ENCODE results near the gene SMC6.

Gene SMC6

GRCh38 chr2:17729880-17730279 lies 23.7 kb downstream of the SMC6 start:
- no peak for TF ChIP-seq POLR2AphosphoS5 (IDR thresholded peaks at IDR 0.05; ENCODE audit: low read depth, low read length)
- no peak for TF ChIP-seq SIN3A (IDR thresholded peaks at IDR 0.05; ENCODE audit: borderline replicate concordance, insufficient read depth, low read length)
- TF ChIP-seq REST (IDR thresholded peaks at IDR 0.05; ENCODE audit: insufficient read depth in 1 of 2, low read depth in 2 of 2, low read length in 2 of 2), result no peak
- TF ChIP-seq FOXP2 (optimal IDR thresholded peaks at IDR 0.05; ENCODE audit: borderline replicate concordance, extremely low read depth, extremely low read length, insufficient read depth), result no peak
- no peak for TF ChIP-seq TAF1 (IDR thresholded peaks at IDR 0.05; ENCODE audit: borderline replicate concordance, insufficient read depth, low read length)

DNA sequence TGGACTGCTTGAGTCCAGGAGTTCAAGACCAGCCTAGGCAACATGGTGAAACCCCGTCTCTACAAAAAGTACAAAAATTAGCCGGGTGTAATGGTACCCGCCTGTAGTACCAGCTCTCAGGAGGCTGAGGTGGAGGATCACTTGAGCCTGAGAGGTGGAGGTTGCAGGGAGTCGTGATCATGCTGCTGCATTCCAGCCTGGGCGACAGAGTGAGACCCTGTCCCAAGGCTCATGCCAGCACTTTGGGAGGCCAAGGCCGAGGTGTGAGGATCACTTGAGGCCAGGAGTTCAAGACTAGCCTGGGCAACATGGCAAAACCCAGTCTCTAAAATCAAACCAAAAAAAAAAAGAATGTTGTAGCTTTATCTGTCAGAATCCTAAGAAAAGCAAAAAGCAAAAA lies 25.4 kb downstream of the SMC6 start:
- TF ChIP-seq REST (IDR thresholded peaks at IDR 0.05; ENCODE audit: insufficient read depth in 1 of 2, low read depth in 2 of 2, low read length in 2 of 2) (no peak), TAF1 (IDR thresholded peaks at IDR 0.05; ENCODE audit: borderline replicate concordance, insufficient read depth, low read length) (no peak), SIN3A (IDR thresholded peaks at IDR 0.05; ENCODE audit: borderline replicate concordance, insufficient read depth, low read length) (no peak), FOXP2 (optimal IDR thresholded peaks at IDR 0.05; ENCODE audit: borderline replicate concordance, extremely low read depth, extremely low read length, insufficient read depth) (no peak), POLR2AphosphoS5 (IDR thresholded peaks at IDR 0.05; ENCODE audit: low read depth, low read length) (no peak)

DNA sequence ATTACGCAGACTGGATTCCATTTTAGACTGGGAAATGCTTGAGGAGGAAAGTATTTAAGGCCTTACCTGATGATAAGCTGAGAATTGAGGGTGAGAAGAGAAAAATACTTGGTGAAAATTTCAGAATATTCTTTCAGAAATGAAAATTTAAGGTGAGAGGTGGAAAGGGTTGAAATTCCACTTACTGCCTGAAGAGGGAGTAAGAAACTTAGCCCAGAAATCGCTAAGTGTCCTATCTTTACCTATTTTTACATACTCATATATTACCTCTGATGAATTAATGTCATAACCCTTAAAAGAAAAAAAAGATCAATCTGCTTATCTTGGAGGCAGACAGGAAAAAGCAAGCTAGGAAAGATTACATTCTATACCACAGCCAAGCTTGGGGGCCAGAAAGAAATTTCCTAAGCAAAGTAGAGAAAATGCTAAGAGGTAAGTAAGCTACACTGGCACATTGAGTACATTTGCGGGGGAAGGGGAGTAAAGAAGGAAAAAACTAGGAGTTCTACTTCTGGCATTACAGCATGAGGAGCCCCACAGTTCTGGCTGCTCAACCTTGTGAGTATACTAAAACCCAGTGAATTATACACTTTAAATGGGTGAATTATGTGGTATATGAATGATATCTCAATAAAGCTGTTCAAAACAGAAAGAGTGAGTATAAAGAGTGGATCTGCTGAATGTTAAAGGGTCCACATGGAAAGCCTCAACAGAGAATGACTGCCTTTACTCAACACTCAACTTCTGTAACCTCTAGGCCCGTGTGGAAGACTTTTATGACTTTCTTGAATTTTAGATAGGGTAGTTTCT lies 33.8 kb downstream of the SMC6 start:
- TF ChIP-seq TAF1 (IDR thresholded peaks at IDR 0.05; ENCODE audit: borderline replicate concordance, insufficient read depth, low read length) (no peak), FOXP2 (optimal IDR thresholded peaks at IDR 0.05; ENCODE audit: borderline replicate concordance, extremely low read depth, extremely low read length, insufficient read depth) (no peak), REST (IDR thresholded peaks at IDR 0.05; ENCODE audit: insufficient read depth in 1 of 2, low read depth in 2 of 2, low read length in 2 of 2) (no peak), SIN3A (IDR thresholded peaks at IDR 0.05; ENCODE audit: borderline replicate concordance, insufficient read depth, low read length) (no peak), POLR2AphosphoS5 (IDR thresholded peaks at IDR 0.05; ENCODE audit: low read depth, low read length) (no peak)

DNA sequence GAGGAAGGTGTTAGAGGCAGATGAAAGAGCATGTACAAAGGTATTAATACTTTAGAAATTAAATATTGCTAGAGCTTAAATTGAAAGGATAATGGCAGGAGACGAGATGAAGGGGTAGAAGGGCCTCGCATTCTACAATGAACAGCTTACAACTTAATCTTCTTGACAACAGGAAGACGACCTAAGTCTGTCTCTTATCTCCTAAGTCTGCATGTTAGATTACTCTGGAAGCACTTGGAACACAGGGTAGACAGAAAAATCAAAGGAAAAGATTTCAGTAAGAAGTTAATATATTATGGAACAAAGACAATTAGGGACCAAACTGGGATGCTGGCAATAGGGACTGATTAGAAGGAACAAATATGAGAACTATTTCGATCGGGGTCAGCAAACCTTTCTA lies 34.9 kb downstream of the SMC6 start:
- TF ChIP-seq REST (IDR thresholded peaks at IDR 0.05; ENCODE audit: insufficient read depth in 1 of 2, low read depth in 2 of 2, low read length in 2 of 2), result no peak
- no peak for TF ChIP-seq TAF1 (IDR thresholded peaks at IDR 0.05; ENCODE audit: borderline replicate concordance, insufficient read depth, low read length)
- TF ChIP-seq POLR2AphosphoS5 (IDR thresholded peaks at IDR 0.05; ENCODE audit: low read depth, low read length), result no peak
- TF ChIP-seq FOXP2 (optimal IDR thresholded peaks at IDR 0.05; ENCODE audit: borderline replicate concordance, extremely low read depth, extremely low read length, insufficient read depth), result no peak
- TF ChIP-seq SIN3A (IDR thresholded peaks at IDR 0.05; ENCODE audit: borderline replicate concordance, insufficient read depth, low read length), result no peak
